Ammon's horn (tissue), 1 donor: ENCODE data around the gene RIPOR1.
"Not testable (repeated sequence)": the region's sequence is repeated elsewhere in the genome, so short reads cannot be mapped to it uniquely, and the experiment has no call there.

Experiments
- DNase-seq: peaks from one replicate; pipeline ENCODE4 v3.0.0-alpha.2; 2016; ENCODE audit warnings: low spot score

The RIPOR1 gene

GRCh38 chr16:67528222-67528869 is at the start of gene RIPOR1:
RIPOR1 (plus strand) TSS chr16:67528829; CDS start chr16:67538447, 9,618 bp downstream.
- DNase-seq, result peak; percentile 60

GRCh38 chr16:67480833-67481560 is 47.6 kb upstream of the RIPOR1 start, which contains the start of gene ATP6V0D1:
ATP6V0D1 (minus strand) TSS chr16:67481157; CDS start chr16:67481086, 71 bp downstream.
- peak; percentile 97 for DNase-seq

GRCh38 chr16:67481561-67482232 is 46.9 kb upstream of the RIPOR1 start:
- DNase-seq, result peak; percentile 49

- no peak for DNase-seq
These were observed 46.2 kb upstream of the RIPOR1 start for GRCh38 chr16:67482233-67482924.

GRCh38 chr16:67483150-67483549 is 45.5 kb upstream of the RIPOR1 start, which contains the start of gene AGRP:
AGRP (minus strand) TSS chr16:67483547; CDS start chr16:67483398, 149 bp downstream.
- DNase-seq, result no peak

GRCh38 chr16:67483731-67484525 is 44.7 kb upstream of the RIPOR1 start:
- DNase-seq, result no peak

- DNase-seq, result no peak
These were observed 41.8 kb upstream of the RIPOR1 start for GRCh38 chr16:67486805-67487204.

- not testable (repeated sequence) for DNase-seq
These were observed 41.1 kb upstream of the RIPOR1 start for GRCh38 chr16:67487561-67487960.

GRCh38 chr16:67489401-67490083 is 39.1 kb upstream of the RIPOR1 start:
- DNase-seq, result no peak

- no peak for DNase-seq
These were observed 38.1 kb upstream of the RIPOR1 start for GRCh38 chr16:67490335-67491096.

GRCh38 chr16:67499106-67499505 is 29.5 kb upstream of the RIPOR1 start:
- no peak for DNase-seq

GRCh38 chr16:67504031-67505021 is 24.3 kb upstream of the RIPOR1 start:
- peak; percentile 53 for DNase-seq

- no peak for DNase-seq
These were observed 22.2 kb upstream of the RIPOR1 start for GRCh38 chr16:67506468-67506867.

- no peak for DNase-seq
These were observed 19.6 kb upstream of the RIPOR1 start for GRCh38 chr16:67509016-67509415.

GRCh38 chr16:67513892-67514291 is 14.7 kb upstream of the RIPOR1 start:
- DNase-seq, result not testable (repeated sequence)

GRCh38 chr16:67514382-67514828 is 14.2 kb upstream of the RIPOR1 start:
- peak; percentile 81 for DNase-seq

GRCh38 chr16:67516296-67517154 is 12.1 kb upstream of the RIPOR1 start:
- no peak for DNase-seq

GRCh38 chr16:67517155-67517445 is 11.5 kb upstream of the RIPOR1 start:
- no peak for DNase-seq
